ENCODE data around the gene SLC13A5. TPM values are rescaled to one million over a fixed set of nuclear protein-coding genes. Genes with fewer than 3 reads are reported as not detected.

SLC13A5 gene
- total and polyA plus RNA-seq, 9 of the 15 experiments (the other 6 are each of a cell fraction or from before 2014, with no cell fraction given), result 0.04 TPM; not detected in 8

DNA sequence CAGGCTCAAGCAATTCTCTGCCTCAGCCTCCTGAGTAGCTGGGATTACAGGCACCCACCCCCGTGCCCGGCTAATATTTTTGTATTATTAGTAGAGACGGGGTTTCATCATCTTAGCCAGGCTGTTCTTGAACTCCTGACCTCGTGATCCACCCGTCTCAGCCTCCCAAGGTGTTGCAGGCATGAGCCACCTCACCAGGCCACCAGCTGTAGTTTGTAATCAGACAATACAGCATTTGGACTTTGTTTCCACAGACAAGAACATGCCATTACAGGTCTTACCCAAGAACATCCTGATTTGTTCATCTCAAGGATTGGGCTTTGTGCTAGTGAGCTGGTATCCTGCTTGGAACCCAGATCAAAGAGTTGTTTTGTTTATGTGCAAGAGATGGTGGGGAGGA is 31.5 kb downstream of the SLC13A5 start:
- 0% methylated on average over 5 of the region's 5 CpGs for WGBS (ENCODE audit: insufficient coverage, low coverage, missing lambda C conversion rate)
- Histone ChIP-seq H3K4me3 (no peak overlapping the region), H3K27ac (ENCODE audit: extremely low read depth, low read depth, low read length) (no peak overlapping the region), H3K4me1 (replicated peaks in 1 of 2; ENCODE audit: control insufficient read depth in 2 of 2, insufficient read depth in 2 of 2, low read length in 2 of 2) (no peaks in the 10 kb centered on the region), H3K9ac (ENCODE audit: insufficient read depth in 1 of 2, low read depth in 2 of 2, low read length in 2 of 2) (no peak overlapping the region), H4K20me1 (replicated peaks; ENCODE audit: control insufficient read depth, insufficient read depth, low read length) (no peaks in the 10 kb centered on the region), H2AFZ (ENCODE audit: low read depth, low read length) (no peak overlapping the region), H3K9me3 (replicated peaks; ENCODE audit: control insufficient read depth, insufficient read depth, low read depth, low read length) (no peaks in the 10 kb centered on the region), H3K36me3 (ENCODE audit: control insufficient read depth, insufficient read depth, low read length) (no peaks in the 10 kb centered on the region), H3K9me1 (ENCODE audit: control insufficient read depth, insufficient read depth, low read length) (no peaks in the 10 kb centered on the region), H3K27me3 (ENCODE audit: control insufficient read depth in 2 of 2, insufficient read depth in 2 of 2, low read length in 2 of 2) (peaks cover 11 to 46% of the 10 kb centered on the region in 2 experiments; a peak in 4 of 5 replicates), H3K79me2 (ENCODE audit: control insufficient read depth, insufficient read depth, low read length) (no peaks in the 10 kb centered on the region), H3K4me2 (ENCODE audit: insufficient read depth, low read length) (no peak overlapping the region)
- ChIA-PET CTCF (ENCODE audit: low intra/inter-chr PET ratio) (no interaction called here), POLR2A (no interaction called here)
- FAIRE-seq, result no peak
- no peak for TF ChIP-seq ZNF639 (CRISPR knock-in tag; conservative IDR thresholded peaks at IDR 0.05 in 1 of 2, IDR thresholded peaks at IDR 0.05 in 1 of 2)
- TF ChIP-seq SAFB2 (IDR thresholded peaks at IDR 0.05; ENCODE audit: borderline replicate concordance, low read depth, low read length, severe bottlenecking), result no peak
- in situ Hi-C loops (cut with MboI), result no loop called here
- ATAC-seq, result no peak
- intact Hi-C loops (cut with micrococcal nuclease), result no loop called here
- BruUV-seq (replicated peaks), result no TSS peak
- DNase-seq (ENCODE audit: extremely low read depth in 1 of 4, low spot score in 3 of 4), result no peak

- in situ Hi-C loops (cut with MboI) (no loop called here), intact Hi-C loops (cut with micrococcal nuclease) (no loop called here)
- DNase-seq (ENCODE audit: extremely low read depth in 1 of 4, low spot score in 3 of 4) (no peak), ATAC-seq (no peak), FAIRE-seq (no peak)
- no peak overlapping the region for H2AFZ ChIP-seq (ENCODE audit: low read depth, low read length)
- H3K9me3 ChIP-seq (replicated peaks; ENCODE audit: control insufficient read depth, insufficient read depth, low read depth, low read length), result no peaks in the 10 kb centered on the region
- H3K27me3 ChIP-seq (ENCODE audit: control insufficient read depth in 2 of 2, insufficient read depth in 2 of 2, low read length in 2 of 2), result peaks cover 11 to 44% of the 10 kb centered on the region in 2 experiments; a peak in 4 of 5 replicates
- H3K79me2 ChIP-seq (ENCODE audit: control insufficient read depth, insufficient read depth, low read length), result no peaks in the 10 kb centered on the region
- no peaks in the 10 kb centered on the region for H3K36me3 ChIP-seq (ENCODE audit: control insufficient read depth, insufficient read depth, low read length)
- no peak overlapping the region for H3K9ac ChIP-seq (ENCODE audit: insufficient read depth in 1 of 2, low read depth in 2 of 2, low read length in 2 of 2)
- no peak overlapping the region for H3K27ac ChIP-seq (ENCODE audit: extremely low read depth, low read depth, low read length)
- no peaks in the 10 kb centered on the region for H4K20me1 ChIP-seq (replicated peaks; ENCODE audit: control insufficient read depth, insufficient read depth, low read length)
- H3K9me1 ChIP-seq (ENCODE audit: control insufficient read depth, insufficient read depth, low read length), result no peaks in the 10 kb centered on the region
- H3K4me2 ChIP-seq (ENCODE audit: insufficient read depth, low read length), result no peak overlapping the region
- POLR2A ChIA-PET, result no interaction called here
- H3K4me1 ChIP-seq (replicated peaks in 1 of 2; ENCODE audit: control insufficient read depth in 2 of 2, insufficient read depth in 2 of 2, low read length in 2 of 2), result no peaks in the 10 kb centered on the region
- WGBS (ENCODE audit: insufficient coverage, low coverage, missing lambda C conversion rate), result 6% methylated on average over 3 of the region's 4 CpGs
- no peak overlapping the region for H3K4me3 ChIP-seq
- BruUV-seq (replicated peaks), result no TSS peak
- TF ChIP-seq SRF (CRISPR knock-in tag; IDR thresholded peaks at IDR 0.05) (peak in 1 of 2 experiments; percentile 50; a peak in 1 of 4 replicates), ZBTB9 (CRISPR knock-in tag; IDR thresholded peaks at IDR 0.05) (no peak), FOXJ2 (tag; IDR thresholded peaks at IDR 0.05) (no peak)
- CTCF ChIA-PET (ENCODE audit: low intra/inter-chr PET ratio), result no interaction called here
Measured at GRCh38 chr17:6681176-6681575, 32.0 kb downstream of the SLC13A5 start.
